Activated naive CD8-positive, alpha-beta T cell treated with anti-CD3 and anti-CD28 coated beads for 36 hours (primary cell): ENCODE data around the gene AGR2. TPM values are rescaled to one million over a fixed set of nuclear protein-coding genes. Genes with fewer than 3 reads are reported as not detected.
"Not testable (repeated sequence)": the region's sequence is repeated elsewhere in the genome, so short reads cannot be mapped to it uniquely, and the experiment has no call there.

Experiments
- DNase-seq: peaks from one replicate; pipeline ENCODE4 v3.0.0; 2021
- H3K27ac Mint-ChIP-seq: one replicate; pipeline ENCODE4 v1.8.0; 2022; ENCODE audit warnings: mild to moderate bottlenecking, moderate library complexity, mixed read lengths
- H3K27me3 Mint-ChIP-seq: one replicate; pipeline ENCODE4 v1.8.0; 2022; ENCODE audit warnings: mild to moderate bottlenecking, mixed read lengths
- H3K36me3 Mint-ChIP-seq: one replicate; pipeline ENCODE4 v1.8.0; 2021; ENCODE audit warnings: mild to moderate bottlenecking, mixed read lengths
- H3K4me1 Mint-ChIP-seq: one replicate; pipeline ENCODE4 v1.8.0; 2021; ENCODE audit warnings: mixed read lengths
- H3K4me3 Mint-ChIP-seq: one replicate; pipeline ENCODE4 v1.8.0; 2022; ENCODE audit warnings: mild to moderate bottlenecking, moderate library complexity, mixed read lengths
- H3K9me3 Mint-ChIP-seq: one replicate; pipeline ENCODE4 v1.8.0; 2022; ENCODE audit warnings: mixed read lengths
- total RNA-seq, 2 experiments: library from RNA; stranded (reverse); gene quantifications; one replicate each; pipeline ENCODE4 v1.2.3, GENCODE V29; 2021

Gene AGR2
- total RNA-seq, 2 experiments from 2014 or later = not detected

- Mint-ChIP-seq H3K4me3 (no peak overlapping the region), H3K27ac (no peak overlapping the region), H3K27me3 (peaks cover 9% of the 10 kb centered on the region), H3K9me3 (no peaks in the 10 kb centered on the region), H3K36me3 (no peaks in the 10 kb centered on the region), H3K4me1 (no peaks in the 10 kb centered on the region)
- DNase-seq = no peak
These were observed 31.5 kb downstream of the AGR2 start for GRCh38 chr7:16773326-16773725.

- H3K27ac Mint-ChIP-seq = no peak overlapping the region
- H3K36me3 Mint-ChIP-seq = no peaks in the 10 kb centered on the region
- no peak overlapping the region for H3K4me3 Mint-ChIP-seq
These were observed 34.0 kb downstream of the AGR2 start for GRCh38 chr7:16770657-16771329.

GRCh38 chr7:16769994-16770393, 34.8 kb downstream of the AGR2 start:
- H3K4me1 Mint-ChIP-seq, H3K4me3 Mint-ChIP-seq, DNase-seq, H3K27ac Mint-ChIP-seq, H3K27me3 Mint-ChIP-seq, H3K36me3 Mint-ChIP-seq, H3K9me3 Mint-ChIP-seq: not testable (repeated sequence)

More at GRCh38 chr7:16770657-16771329, 34.0 kb downstream of the AGR2 start:
- peaks cover 9% of the 10 kb centered on the region for H3K27me3 Mint-ChIP-seq
- DNase-seq = no peak
- no peaks in the 10 kb centered on the region for H3K4me1 Mint-ChIP-seq
- H3K9me3 Mint-ChIP-seq = no peaks in the 10 kb centered on the region

GRCh38 chr7:16765436-16765859, 39.4 kb downstream of the AGR2 start:
- Mint-ChIP-seq H3K36me3 (no peaks in the 10 kb centered on the region), H3K9me3 (no peaks in the 10 kb centered on the region), H3K27ac (no peak overlapping the region), H3K4me3 (no peak overlapping the region), H3K4me1 (no peaks in the 10 kb centered on the region), H3K27me3 (peaks cover 2% of the 10 kb centered on the region)
- DNase-seq = no peak

GRCh38 chr7:16764942-16765341, 39.9 kb downstream of the AGR2 start:
- H3K36me3 Mint-ChIP-seq = no peaks in the 10 kb centered on the region
- H3K27ac Mint-ChIP-seq = no peak overlapping the region
- no peak overlapping the region for H3K4me3 Mint-ChIP-seq
- H3K9me3 Mint-ChIP-seq = no peaks in the 10 kb centered on the region
- no peaks in the 10 kb centered on the region for H3K27me3 Mint-ChIP-seq
- H3K4me1 Mint-ChIP-seq = no peaks in the 10 kb centered on the region
- DNase-seq = no peak

GRCh38 chr7:16762177-16762576, 42.6 kb downstream of the AGR2 start:
- Mint-ChIP-seq H3K4me1 (peaks cover 1% of the 10 kb centered on the region), H3K9me3 (no peaks in the 10 kb centered on the region)
- no peak for DNase-seq

GRCh38 chr7:16759840-16760239, 45.0 kb downstream of the AGR2 start:
- DNase-seq = no peak
- Mint-ChIP-seq H3K9me3 (no peaks in the 10 kb centered on the region), H3K4me1 (peaks cover 1% of the 10 kb centered on the region), H3K4me3 (no peak overlapping the region), H3K27ac (no peak overlapping the region), H3K36me3 (no peaks in the 10 kb centered on the region), H3K27me3 (peaks cover 24% of the 10 kb centered on the region)

More at GRCh38 chr7:16762177-16762576, 42.6 kb downstream of the AGR2 start:
- peaks cover 3% of the 10 kb centered on the region for H3K27me3 Mint-ChIP-seq
- no peaks in the 10 kb centered on the region for H3K36me3 Mint-ChIP-seq
- H3K27ac Mint-ChIP-seq = no peak overlapping the region
- H3K4me3 Mint-ChIP-seq = no peak overlapping the region

- DNase-seq = no peak
- Mint-ChIP-seq H3K27ac (no peak overlapping the region), H3K27me3 (peaks cover 33% of the 10 kb centered on the region)
These were observed 45.9 kb downstream of the AGR2 start for GRCh38 chr7:16758631-16759611.

GRCh38 chr7:16758036-16758435, 46.8 kb downstream of the AGR2 start:
- H3K27ac Mint-ChIP-seq = no peak overlapping the region
- no peaks in the 10 kb centered on the region for H3K36me3 Mint-ChIP-seq
- no peak for DNase-seq
- H3K27me3 Mint-ChIP-seq = peaks cover 36% of the 10 kb centered on the region
- peaks cover 10% of the 10 kb centered on the region for H3K4me1 Mint-ChIP-seq
- no peaks in the 10 kb centered on the region for H3K9me3 Mint-ChIP-seq
- H3K4me3 Mint-ChIP-seq = no peak overlapping the region

More at GRCh38 chr7:16758631-16759611, 45.9 kb downstream of the AGR2 start:
- Mint-ChIP-seq H3K4me1 (peaks cover 9% of the 10 kb centered on the region), H3K9me3 (no peaks in the 10 kb centered on the region), H3K4me3 (no peak overlapping the region), H3K36me3 (no peaks in the 10 kb centered on the region)

GRCh38 chr7:16755397-16755796, 49.4 kb downstream of the AGR2 start:
- Mint-ChIP-seq H3K27me3 (peaks cover 43% of the 10 kb centered on the region), H3K27ac (no peak overlapping the region), H3K9me3 (no peaks in the 10 kb centered on the region), H3K36me3 (no peaks in the 10 kb centered on the region), H3K4me3 (no peak overlapping the region), H3K4me1 (peaks cover 10% of the 10 kb centered on the region)
- no peak for DNase-seq

- Mint-ChIP-seq H3K9me3 (no peaks in the 10 kb centered on the region), H3K36me3 (no peaks in the 10 kb centered on the region)
These were observed 49.9 kb downstream of the AGR2 start for GRCh38 chr7:16754856-16755317.

GRCh38 chr7:16753932-16754855, 50.6 kb downstream of the AGR2 start:
- no peaks in the 10 kb centered on the region for H3K9me3 Mint-ChIP-seq
- H3K4me3 Mint-ChIP-seq = peak overlapping the region; percentile 71
- H3K27me3 Mint-ChIP-seq = peaks cover 43% of the 10 kb centered on the region
- no peak for DNase-seq
- H3K4me1 Mint-ChIP-seq = peaks cover 9% of the 10 kb centered on the region
- H3K27ac Mint-ChIP-seq = no peak overlapping the region
- H3K36me3 Mint-ChIP-seq = no peaks in the 10 kb centered on the region

More at GRCh38 chr7:16754856-16755317, 49.9 kb downstream of the AGR2 start:
- peaks cover 43% of the 10 kb centered on the region for H3K27me3 Mint-ChIP-seq
- peaks cover 10% of the 10 kb centered on the region for H3K4me1 Mint-ChIP-seq
- H3K4me3 Mint-ChIP-seq = peak overlapping the region; percentile 71
- no peak for DNase-seq
- no peak overlapping the region for H3K27ac Mint-ChIP-seq

- H3K27me3 Mint-ChIP-seq = peaks cover 43% of the 10 kb centered on the region
- H3K4me3 Mint-ChIP-seq = peak within 1 kb of the TSS; percentile 78
- no peak within 1 kb of the TSS for H3K27ac Mint-ChIP-seq
- H3K9me3 Mint-ChIP-seq = no peaks in the 10 kb centered on the region
- peaks cover 9% of the 10 kb centered on the region for H3K4me1 Mint-ChIP-seq
- H3K36me3 Mint-ChIP-seq = no peaks in the 10 kb centered on the region
- DNase-seq = peak; percentile 80
These were observed 51.5 kb downstream of the AGR2 start, which contains the start of gene TSPAN13 for GRCh38 chr7:16753102-16753931. TSS of gene TSPAN13 (plus strand) at chr7:16753755. CDS start at chr7:16753968, 213 bp downstream.

- H3K9me3 Mint-ChIP-seq = no peaks in the 10 kb centered on the region
- no peaks in the 10 kb centered on the region for H3K36me3 Mint-ChIP-seq
- H3K27ac Mint-ChIP-seq = no peak overlapping the region
- peaks cover 4% of the 10 kb centered on the region for H3K27me3 Mint-ChIP-seq
- no peaks in the 10 kb centered on the region for H3K4me1 Mint-ChIP-seq
- no peak for DNase-seq
- H3K4me3 Mint-ChIP-seq = no peak overlapping the region
These were observed 57.7 kb downstream of the AGR2 start for GRCh38 chr7:16747102-16747501.
